Esophagus (tissue), 2 donors: ENCODE results near the gene ARPC4. TPM values are rescaled to one million over a fixed set of nuclear protein-coding genes. Genes with fewer than 3 reads are reported as not detected.
"Not testable (repeated sequence)": the region's sequence is repeated elsewhere in the genome, so short reads cannot be mapped to it uniquely, and the experiment has no call there.

Source experiments
- H3K27ac ChIP-seq, 2 donors: one replicate each; pipeline ENCODE4 v1.5.1; 2013; ENCODE audit warnings: low read depth in 2 of 2, mild to moderate bottlenecking in 2 of 2, inconsistent platforms in 1 of 2, low read length in 1 of 2, moderate library complexity in 1 of 2
- H3K27me3 ChIP-seq, 2 donors: one replicate each; pipeline ENCODE4 v1.6.1; 2013; ENCODE audit warnings: low read length in 2 of 2, control low read depth in 1 of 2, mild to moderate bottlenecking in 1 of 2; ENCODE audit not compliant: insufficient read depth in 2 of 2, control insufficient read depth in 1 of 2
- H3K36me3 ChIP-seq, 2 donors: one replicate each; pipeline ENCODE4 v1.6.1; 2013; ENCODE audit warnings: low read length in 1 of 2; ENCODE audit not compliant: control insufficient read depth in 2 of 2, insufficient read depth in 2 of 2
- H3K4me1 ChIP-seq, 2 donors: one replicate each; pipeline ENCODE4 v1.6.1; 2013; ENCODE audit warnings: low read length in 1 of 2; ENCODE audit not compliant: control insufficient read depth in 2 of 2, insufficient read depth in 2 of 2
- H3K4me3 ChIP-seq, 2 donors: one replicate each; pipeline ENCODE4 v1.5.1; 2013; ENCODE audit warnings: low read length in 2 of 2, mild to moderate bottlenecking in 2 of 2, low read depth in 1 of 2, moderate library complexity in 1 of 2
- H3K9me3 ChIP-seq, 2 donors: one replicate each; pipeline ENCODE4 v1.6.1; 2013; ENCODE audit warnings: mild to moderate bottlenecking in 2 of 2, low read depth in 1 of 2, low read length in 1 of 2, moderate library complexity in 1 of 2; ENCODE audit not compliant: control insufficient read depth in 2 of 2, insufficient read depth in 1 of 2
- WGBS, 2 donors: extraction: QIAGEN DNeasy Blood & Tissue Kit; methylation state at CpG; one replicate each; pipeline ENCODE4 v1.1.7; 2013; 5-methylcytosine and 5-hydroxymethylcytosine counted together
- polyA plus RNA-seq, 2 donors: library from polyadenylated mRNA; stranded (reverse); fragments of 200-250 nt; gene quantifications; one replicate each; pipeline ENCODE4 v1.2.3, GENCODE V29; 2013
- donor health status: healthy with polysubstance abuse.
- donor health status: Bipolar disorder and iron deficiency.

The ARPC4 gene
- polyA plus RNA-seq, 2 donors: 52.8 to 114 TPM

DNA sequence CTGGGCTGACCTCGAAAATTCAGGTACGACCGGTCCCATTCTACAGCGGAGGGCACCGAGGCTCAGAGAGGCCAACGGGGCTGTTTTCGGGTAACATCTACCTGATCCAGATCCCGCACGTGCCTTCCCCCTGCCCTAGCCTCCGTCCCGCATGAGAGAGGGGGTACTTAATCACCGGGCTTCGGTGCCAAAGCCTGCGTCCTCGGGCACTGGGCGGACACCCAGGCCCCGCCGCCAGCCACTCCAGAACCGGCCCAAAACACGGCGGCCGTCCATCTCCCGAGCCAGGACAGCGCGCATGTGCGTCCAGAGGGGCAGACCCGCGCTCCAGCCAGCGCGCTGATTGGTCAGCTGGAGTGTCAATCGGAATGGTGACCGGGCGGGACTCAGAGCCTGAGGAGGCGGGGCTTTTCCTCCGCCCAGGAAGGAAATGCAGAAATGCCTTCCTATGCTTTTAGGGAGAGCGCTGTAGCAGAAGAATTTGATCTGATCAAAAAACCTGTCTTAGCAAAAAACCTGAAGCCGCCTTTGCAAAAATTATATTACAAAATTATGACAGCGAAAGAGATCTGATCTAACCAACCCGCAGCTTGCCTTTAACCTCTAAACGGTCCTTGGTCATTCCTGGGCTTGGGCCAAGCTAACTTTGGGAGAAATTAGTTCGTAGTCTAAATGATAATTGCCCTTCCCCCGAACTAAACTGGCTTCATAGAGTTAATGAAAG is 51.0 kb downstream of the ARPC4 start, which contains the start of gene RPUSD3:
Gene RPUSD3, minus strand, starts transcription at position 294 of the 724 bp plus-strand sequence. Its CDS starts 18 bp downstream, at position 276.
- Histone ChIP-seq H3K36me3 (peaks cover 0 to 7% of the 10 kb centered on the region in 2 donors), H3K9me3 (no peaks in the 10 kb centered on the region), H3K4me1 (peaks cover 0 to 5% of the 10 kb centered on the region in 2 donors), H3K4me3 (peak within 1 kb of the TSS; percentile 58 to 86), H3K27me3 (no peaks in the 10 kb centered on the region), H3K27ac (peak within 1 kb of the TSS; percentile 83 to 91)
- WGBS, 2 donors: 0 to 1% methylated on average over 42 of the region's 42 CpGs

GRCh38 chr3:9846231-9846630 is 53.3 kb downstream of the ARPC4 start:
- H3K4me1 ChIP-seq: peaks cover 0 to 5% of the 10 kb centered on the region in 2 donors
- no peaks in the 10 kb centered on the region for H3K9me3 ChIP-seq
- no peak overlapping the region for H3K4me3 ChIP-seq
- no peaks in the 10 kb centered on the region for H3K27me3 ChIP-seq
- 76 to 84% methylated on average over 6 of the region's 6 CpGs for WGBS, 2 donors
- no peaks in the 10 kb centered on the region for H3K36me3 ChIP-seq
- H3K27ac ChIP-seq: no peak overlapping the region

- 94 to 95% methylated on average over 6 of the region's 6 CpGs for WGBS, 2 donors
- no peak overlapping the region for H3K27ac ChIP-seq
- no peak overlapping the region for H3K4me3 ChIP-seq
Measured at GRCh38 chr3:9846931-9847488, 54.1 kb downstream of the ARPC4 start.

DNA sequence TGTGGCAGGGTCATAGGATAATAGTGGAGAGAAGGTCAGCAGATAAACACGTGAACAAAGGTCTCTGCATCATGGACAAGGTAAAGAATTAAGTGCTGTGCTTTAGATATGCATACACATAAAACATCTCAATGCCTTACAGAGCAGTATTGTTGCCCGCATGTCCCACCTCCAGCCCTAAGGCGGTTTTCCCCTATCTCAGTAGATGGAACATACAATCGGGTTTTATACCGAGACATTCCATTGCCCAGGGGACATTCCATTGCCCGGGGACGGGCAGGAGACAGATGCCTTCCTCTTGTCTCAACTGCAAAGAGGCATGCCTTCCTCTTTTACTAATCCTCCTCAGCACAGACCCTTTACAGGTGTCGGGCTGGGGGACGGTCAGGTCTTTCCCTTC is 55.0 kb downstream of the ARPC4 start:
- not testable (repeated sequence) for H3K27ac ChIP-seq, H3K36me3 ChIP-seq, H3K27me3 ChIP-seq, H3K9me3 ChIP-seq, H3K4me1 ChIP-seq, H3K4me3 ChIP-seq
- 45 to 46% methylated on average over 7 to 8 of the region's 9 CpGs for WGBS, 2 donors

More at GRCh38 chr3:9846931-9847488, 54.1 kb downstream of the ARPC4 start:
- H3K4me1 ChIP-seq: peaks cover 0 to 5% of the 10 kb centered on the region in 2 donors
- no peaks in the 10 kb centered on the region for H3K9me3 ChIP-seq
- H3K36me3 ChIP-seq: no peaks in the 10 kb centered on the region
- no peaks in the 10 kb centered on the region for H3K27me3 ChIP-seq

- not testable (repeated sequence) for H3K4me1 ChIP-seq, H3K4me3 ChIP-seq, H3K9me3 ChIP-seq, H3K27ac ChIP-seq, H3K36me3 ChIP-seq, H3K27me3 ChIP-seq
- WGBS, 2 donors: 31 to 39% methylated on average over 4 of the region's 4 CpGs
Measured at GRCh38 chr3:9848860-9849259, 56.0 kb downstream of the ARPC4 start.

DNA sequence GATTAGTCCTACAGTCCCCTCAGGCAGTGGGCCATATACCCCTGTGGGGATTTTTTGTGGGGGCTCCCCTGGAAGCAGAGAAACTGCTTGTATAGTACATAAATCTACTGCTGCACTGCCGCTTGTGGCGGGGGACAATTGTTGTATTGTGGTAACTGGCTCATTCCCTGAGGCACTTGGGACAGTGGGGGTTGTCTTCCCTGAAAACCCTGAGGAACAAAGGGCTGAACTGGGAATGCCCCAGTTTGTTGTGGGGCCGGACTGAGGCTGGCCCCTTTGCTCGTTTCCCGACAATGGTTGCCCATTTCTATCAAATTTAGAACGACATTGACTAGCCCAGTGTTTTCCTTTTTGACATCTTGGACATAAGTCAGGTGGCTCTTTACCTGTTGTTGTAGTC is 58.5 kb downstream of the ARPC4 start:
- H3K4me3 ChIP-seq, H3K27me3 ChIP-seq, H3K36me3 ChIP-seq, H3K9me3 ChIP-seq, H3K4me1 ChIP-seq, H3K27ac ChIP-seq: not testable (repeated sequence)
- WGBS, 2 donors: 78 to 81% methylated on average over 6 of the region's 6 CpGs

GRCh38 chr3:9851926-9852325 is 59.0 kb downstream of the ARPC4 start:
- H3K36me3 ChIP-seq, H3K27me3 ChIP-seq, H3K4me1 ChIP-seq, H3K27ac ChIP-seq, H3K9me3 ChIP-seq, H3K4me3 ChIP-seq: not testable (repeated sequence)
- WGBS, 2 donors: 44% methylated on average over 6 of the region's 6 CpGs

- WGBS, 2 donors: 89 to 96% methylated on average over 6 of the region's 6 CpGs
- peaks cover 0 to 3% of the 10 kb centered on the region in 2 donors for H3K27me3 ChIP-seq
- H3K9me3 ChIP-seq: no peaks in the 10 kb centered on the region
- no peak overlapping the region for H3K27ac ChIP-seq
- no peaks in the 10 kb centered on the region for H3K4me1 ChIP-seq
- no peaks in the 10 kb centered on the region for H3K36me3 ChIP-seq
- no peak overlapping the region for H3K4me3 ChIP-seq
Measured at GRCh38 chr3:9852528-9852927, 59.6 kb downstream of the ARPC4 start.

GRCh38 chr3:9854291-9854940 is 61.5 kb downstream of the ARPC4 start:
- not testable (repeated sequence) for H3K27me3 ChIP-seq, H3K27ac ChIP-seq, H3K4me1 ChIP-seq, H3K4me3 ChIP-seq, H3K9me3 ChIP-seq, H3K36me3 ChIP-seq
- 76 to 80% methylated on average over 11 of the region's 11 CpGs for WGBS, 2 donors
